HL-60 (cell line): ENCODE results near the gene CDKN2B.

Source experiments
- DNase-seq, 2 experiments: peaks; one replicate each; pipeline ENCODE4 v3.0.0-alpha.2; 2010 to 2020; ENCODE audit warnings: low read depth in 1 of 2, low spot score in 1 of 2
- H3K27ac ChIP-seq: fragments of 250-450 bp; sonication (Bioruptor Pico); replicated peaks from 2 replicates; pipeline ENCODE4 v1.5.1; 2020; ENCODE audit warnings: mild to moderate bottlenecking, moderate library complexity
- H3K27me3 ChIP-seq: fragments of 250-450 bp; sonication (Bioruptor Pico); 2 replicates; pipeline ENCODE4 v1.5.1; 2021; ENCODE audit warnings: mild to moderate bottlenecking, moderate library complexity; ENCODE audit not compliant: insufficient read depth, poor library complexity, severe bottlenecking
- H3K4me3 ChIP-seq: replicated peaks from 2 replicates; pipeline ENCODE4 v1.5.1; 2011; ENCODE audit warnings: mild to moderate bottlenecking, control low read depth, low read length; ENCODE audit not compliant: insufficient read depth
- CTCF ChIP-seq: IDR thresholded peaks from one replicate; pipeline ENCODE4 v1.5.1; 2011; ENCODE audit warnings: low read length, control low read depth, inconsistent platforms; ENCODE audit not compliant: insufficient read depth
- GABPA ChIP-seq: IDR thresholded peaks from 2 replicates; pipeline ENCODE4 v1.6.1; 2012; ENCODE audit warnings: low read depth
- POLR2AphosphoS5 ChIP-seq: IDR thresholded peaks from 2 replicates; pipeline ENCODE4 v1.6.1; 2012; ENCODE audit warnings: low read depth
- SPI1 ChIP-seq: IDR thresholded peaks from 2 replicates; pipeline ENCODE4 v1.6.1; 2012; ENCODE audit warnings: low read depth, mild to moderate bottlenecking, borderline replicate concordance
- TF ChIP-seq, protein P1 (sequence below): IDR thresholded peaks from 2 replicates; pipeline ENCODE4 v1.6.1; 2012; ENCODE audit warnings: low read depth; ENCODE audit not compliant: insufficient replicate concordance

Gene CDKN2B

GRCh38 chr9:21989440-21990189, 19.5 kb downstream of the CDKN2B start:
- no peak overlapping the region for H3K27ac ChIP-seq
- no peak overlapping the region for H3K4me3 ChIP-seq
- DNase-seq = no peak
- TF ChIP-seq CTCF (no peak), SPI1 (no peak), GABPA (no peak), POLR2AphosphoS5 (no peak)
- TF ChIP-seq, protein P1, sequence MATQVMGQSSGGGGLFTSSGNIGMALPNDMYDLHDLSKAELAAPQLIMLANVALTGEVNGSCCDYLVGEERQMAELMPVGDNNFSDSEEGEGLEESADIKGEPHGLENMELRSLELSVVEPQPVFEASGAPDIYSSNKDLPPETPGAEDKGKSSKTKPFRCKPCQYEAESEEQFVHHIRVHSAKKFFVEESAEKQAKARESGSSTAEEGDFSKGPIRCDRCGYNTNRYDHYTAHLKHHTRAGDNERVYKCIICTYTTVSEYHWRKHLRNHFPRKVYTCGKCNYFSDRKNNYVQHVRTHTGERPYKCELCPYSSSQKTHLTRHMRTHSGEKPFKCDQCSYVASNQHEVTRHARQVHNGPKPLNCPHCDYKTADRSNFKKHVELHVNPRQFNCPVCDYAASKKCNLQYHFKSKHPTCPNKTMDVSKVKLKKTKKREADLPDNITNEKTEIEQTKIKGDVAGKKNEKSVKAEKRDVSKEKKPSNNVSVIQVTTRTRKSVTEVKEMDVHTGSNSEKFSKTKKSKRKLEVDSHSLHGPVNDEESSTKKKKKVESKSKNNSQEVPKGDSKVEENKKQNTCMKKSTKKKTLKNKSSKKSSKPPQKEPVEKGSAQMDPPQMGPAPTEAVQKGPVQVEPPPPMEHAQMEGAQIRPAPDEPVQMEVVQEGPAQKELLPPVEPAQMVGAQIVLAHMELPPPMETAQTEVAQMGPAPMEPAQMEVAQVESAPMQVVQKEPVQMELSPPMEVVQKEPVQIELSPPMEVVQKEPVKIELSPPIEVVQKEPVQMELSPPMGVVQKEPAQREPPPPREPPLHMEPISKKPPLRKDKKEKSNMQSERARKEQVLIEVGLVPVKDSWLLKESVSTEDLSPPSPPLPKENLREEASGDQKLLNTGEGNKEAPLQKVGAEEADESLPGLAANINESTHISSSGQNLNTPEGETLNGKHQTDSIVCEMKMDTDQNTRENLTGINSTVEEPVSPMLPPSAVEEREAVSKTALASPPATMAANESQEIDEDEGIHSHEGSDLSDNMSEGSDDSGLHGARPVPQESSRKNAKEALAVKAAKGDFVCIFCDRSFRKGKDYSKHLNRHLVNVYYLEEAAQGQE = no peak
- H3K27me3 ChIP-seq = no peaks in the 10 kb centered on the region

DNA sequence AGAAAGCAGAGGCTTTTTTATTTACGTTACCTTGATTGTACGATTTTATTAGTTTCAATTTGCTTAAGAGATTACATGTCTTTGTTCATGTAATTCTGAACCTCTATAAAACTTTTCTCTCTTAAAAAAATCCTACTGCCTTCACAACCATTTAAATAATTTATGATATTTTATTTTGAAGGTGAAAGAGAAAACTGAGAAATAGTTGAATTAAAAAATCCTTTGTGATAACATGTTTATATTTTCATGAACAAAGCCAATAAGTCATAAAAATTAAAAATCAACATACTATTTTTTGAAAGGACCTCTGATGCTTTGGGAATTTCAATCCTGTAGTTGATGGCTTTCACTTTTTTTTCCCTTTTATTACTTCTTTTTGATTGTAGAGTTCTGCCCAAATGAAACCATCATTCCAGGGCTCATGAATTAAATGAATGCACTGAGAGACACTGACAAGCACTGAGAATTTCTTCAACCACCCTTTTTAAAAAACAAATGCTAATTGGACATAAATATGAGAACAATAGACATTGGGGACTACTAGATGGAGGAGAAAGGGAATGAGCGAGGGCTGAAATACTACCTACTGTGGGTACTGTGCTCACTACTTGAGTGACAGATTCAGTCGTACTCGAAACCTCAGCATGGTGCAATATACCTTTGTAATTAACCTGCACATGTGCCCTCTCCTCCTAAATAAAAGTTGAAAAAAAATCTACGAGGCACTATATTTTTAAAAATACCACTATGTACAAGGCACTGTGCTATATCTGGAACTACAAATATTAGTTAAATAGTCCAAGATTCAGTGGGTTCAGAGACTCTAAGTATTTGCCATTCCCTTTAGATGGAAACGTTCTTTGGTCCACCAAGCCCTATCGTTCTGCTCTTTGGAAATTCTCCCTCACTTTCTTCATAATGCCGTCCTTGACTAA, 20.8 kb downstream of the CDKN2B start:
- H3K27me3 ChIP-seq = no peaks in the 10 kb centered on the region
- H3K27ac ChIP-seq = peak overlapping the region; percentile 36; the same call in 1 of the 2 replicates
- TF ChIP-seq GABPA (no peak), CTCF (no peak), SPI1 (no peak), POLR2AphosphoS5 (no peak)
- TF ChIP-seq, protein P1 = no peak
- DNase-seq = no peak
- H3K4me3 ChIP-seq = no peak overlapping the region

- no peak overlapping the region for H3K4me3 ChIP-seq
- no peak for TF ChIP-seq GABPA
- TF ChIP-seq SPI1 = no peak
- TF ChIP-seq, protein P1 = no peak
- no peak overlapping the region; the same call in 1 of the 2 replicates for H3K27ac ChIP-seq
Observed at GRCh38 chr9:21985964-21986667, 23.0 kb downstream of the CDKN2B start.

More at GRCh38 chr9:21985964-21986667, 23.0 kb downstream of the CDKN2B start:
- no peaks in the 10 kb centered on the region for H3K27me3 ChIP-seq
- no peak for DNase-seq
